HG02763 (cell line): Measurements from ENCODE around the gene PBX2.
"Not testable (repeated sequence)": the region's sequence is repeated elsewhere in the genome, so short reads cannot be mapped to it uniquely, and the experiment has no call there.

Source experiments
- ATAC-seq: cut with Tn5 transposase; IDR thresholded peaks from one replicate; pipeline ENCODE4 v1.9.1; 2021; ENCODE audit warnings: mild to moderate bottlenecking, moderate library complexity; ENCODE audit not compliant: unreplicated experiment

The PBX2 gene, protein sequence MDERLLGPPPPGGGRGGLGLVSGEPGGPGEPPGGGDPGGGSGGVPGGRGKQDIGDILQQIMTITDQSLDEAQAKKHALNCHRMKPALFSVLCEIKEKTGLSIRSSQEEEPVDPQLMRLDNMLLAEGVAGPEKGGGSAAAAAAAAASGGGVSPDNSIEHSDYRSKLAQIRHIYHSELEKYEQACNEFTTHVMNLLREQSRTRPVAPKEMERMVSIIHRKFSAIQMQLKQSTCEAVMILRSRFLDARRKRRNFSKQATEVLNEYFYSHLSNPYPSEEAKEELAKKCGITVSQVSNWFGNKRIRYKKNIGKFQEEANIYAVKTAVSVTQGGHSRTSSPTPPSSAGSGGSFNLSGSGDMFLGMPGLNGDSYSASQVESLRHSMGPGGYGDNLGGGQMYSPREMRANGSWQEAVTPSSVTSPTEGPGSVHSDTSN

DNA sequence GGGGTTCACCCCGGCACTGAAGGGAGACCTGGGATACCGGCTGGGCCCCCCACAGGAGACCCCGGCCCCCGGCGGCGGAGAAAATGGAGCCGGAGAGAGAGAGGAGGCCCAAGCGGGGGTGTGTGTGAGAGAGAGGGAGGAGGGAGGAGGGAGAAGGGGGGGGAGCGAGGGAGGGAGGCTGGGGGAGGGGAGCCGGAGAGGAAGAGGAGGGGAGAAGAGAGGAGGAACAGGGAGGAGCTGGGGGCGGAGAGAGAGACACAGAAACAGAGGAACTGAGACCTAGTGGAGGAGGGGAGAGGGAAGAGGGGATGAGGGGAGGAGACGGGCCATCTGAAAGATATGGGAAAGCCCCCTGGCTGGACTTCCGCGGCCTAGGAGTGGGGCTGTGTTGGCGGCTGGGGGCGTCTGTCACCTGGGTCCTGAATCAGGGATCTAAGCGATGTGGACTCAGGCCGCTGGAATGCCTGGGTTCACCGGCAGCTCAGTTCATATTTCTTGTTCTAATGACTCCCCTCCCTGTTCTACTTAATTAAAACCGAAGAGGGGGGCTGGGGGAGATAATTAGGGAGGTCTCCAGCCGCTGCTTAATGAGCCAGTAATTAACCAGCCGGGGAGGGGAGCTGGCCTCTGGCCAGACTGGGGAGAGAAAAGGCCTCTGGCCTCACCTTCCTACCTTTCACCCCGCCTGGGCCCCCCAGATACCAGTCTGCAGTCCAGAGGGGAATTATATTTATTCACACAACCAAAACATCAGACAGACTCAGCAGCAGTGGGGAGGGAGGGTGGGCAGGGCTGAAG lies at the start of gene PBX2:
Gene PBX2 (minus strand): TSS at position 149 of the 798 bp plus-strand sequence. CDS start 287 bp downstream, outside the sequence.
- peak; percentile 69 for ATAC-seq

DNA sequence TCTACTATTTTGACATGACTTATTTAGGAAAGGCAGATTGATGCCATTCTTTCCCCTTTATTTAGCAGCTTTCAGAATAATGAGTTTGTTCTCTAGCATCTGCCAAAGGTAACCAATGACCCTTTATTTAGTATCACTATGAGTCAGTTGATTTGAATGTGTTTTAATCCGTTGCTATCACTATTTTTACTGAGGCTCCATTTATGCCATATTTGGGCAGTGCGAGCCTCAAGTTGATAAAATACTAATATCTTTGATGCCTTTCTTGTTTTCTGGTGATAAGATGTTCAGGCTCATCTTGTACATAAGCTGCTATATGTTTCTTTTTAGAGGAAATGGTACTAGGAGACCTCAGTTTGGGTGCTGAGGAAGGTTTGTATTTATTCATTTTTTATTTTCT lies 49.5 kb upstream of the PBX2 start:
- ATAC-seq = no peak

DNA sequence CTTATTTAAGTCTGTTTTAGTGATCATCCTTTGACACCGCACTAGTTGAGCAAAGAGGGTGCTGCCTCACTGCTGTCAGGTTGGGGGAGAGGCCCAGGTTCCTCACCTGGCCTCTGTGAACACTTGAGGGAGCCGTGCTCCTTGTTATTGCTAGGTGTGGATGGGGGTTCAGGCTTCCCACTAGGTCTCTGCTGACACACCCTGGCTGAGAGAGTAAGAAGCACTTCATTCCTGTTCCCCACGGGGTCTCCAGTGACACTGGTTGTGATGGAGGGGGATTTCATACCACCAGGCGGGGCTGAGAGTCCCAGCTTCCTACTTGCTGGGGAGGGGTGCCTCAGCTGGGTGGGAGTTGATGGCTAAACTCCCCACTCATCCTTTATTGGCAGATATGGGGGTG lies 44.9 kb upstream of the PBX2 start:
- ATAC-seq = no peak

DNA sequence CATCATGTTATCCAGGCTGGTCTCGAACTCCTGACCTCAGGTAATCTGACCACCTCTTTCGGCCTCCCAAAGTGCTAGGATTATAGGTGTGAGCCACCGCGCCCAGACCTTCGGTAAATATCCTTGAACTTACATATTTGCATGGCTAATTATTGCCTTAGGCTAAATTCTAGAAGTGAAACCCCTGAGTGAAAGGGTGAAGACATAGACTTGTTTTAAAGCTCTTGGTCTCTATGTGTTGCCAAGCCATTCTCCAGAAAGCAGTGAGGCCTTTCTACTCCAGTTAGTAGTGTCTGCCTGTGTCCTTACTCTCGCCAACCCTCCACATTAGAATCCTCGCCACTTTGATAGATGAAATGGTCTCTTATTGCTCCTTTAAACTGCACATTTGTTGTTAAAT lies 36.4 kb upstream of the PBX2 start:
- ATAC-seq = no peak

DNA sequence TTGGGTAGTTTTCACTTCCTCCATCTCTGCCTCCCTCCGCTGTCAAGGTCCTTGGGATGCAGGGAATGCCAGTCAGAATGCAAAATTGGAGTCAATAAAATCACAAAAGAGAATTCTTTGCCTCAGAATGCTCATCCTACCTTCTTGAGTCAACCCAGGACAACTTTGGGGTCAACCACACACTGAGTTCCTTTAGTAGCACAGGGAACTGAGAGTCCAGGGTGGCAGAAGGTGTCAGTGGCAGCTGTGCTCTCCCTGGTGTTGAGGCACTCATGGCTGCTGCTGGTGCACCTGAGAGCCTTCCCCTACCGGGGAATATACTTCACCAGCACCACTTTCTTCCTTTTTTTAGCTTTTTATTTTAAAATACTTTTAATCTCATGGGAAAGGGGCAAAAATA lies 34.7 kb upstream of the PBX2 start:
- no peak for ATAC-seq

DNA sequence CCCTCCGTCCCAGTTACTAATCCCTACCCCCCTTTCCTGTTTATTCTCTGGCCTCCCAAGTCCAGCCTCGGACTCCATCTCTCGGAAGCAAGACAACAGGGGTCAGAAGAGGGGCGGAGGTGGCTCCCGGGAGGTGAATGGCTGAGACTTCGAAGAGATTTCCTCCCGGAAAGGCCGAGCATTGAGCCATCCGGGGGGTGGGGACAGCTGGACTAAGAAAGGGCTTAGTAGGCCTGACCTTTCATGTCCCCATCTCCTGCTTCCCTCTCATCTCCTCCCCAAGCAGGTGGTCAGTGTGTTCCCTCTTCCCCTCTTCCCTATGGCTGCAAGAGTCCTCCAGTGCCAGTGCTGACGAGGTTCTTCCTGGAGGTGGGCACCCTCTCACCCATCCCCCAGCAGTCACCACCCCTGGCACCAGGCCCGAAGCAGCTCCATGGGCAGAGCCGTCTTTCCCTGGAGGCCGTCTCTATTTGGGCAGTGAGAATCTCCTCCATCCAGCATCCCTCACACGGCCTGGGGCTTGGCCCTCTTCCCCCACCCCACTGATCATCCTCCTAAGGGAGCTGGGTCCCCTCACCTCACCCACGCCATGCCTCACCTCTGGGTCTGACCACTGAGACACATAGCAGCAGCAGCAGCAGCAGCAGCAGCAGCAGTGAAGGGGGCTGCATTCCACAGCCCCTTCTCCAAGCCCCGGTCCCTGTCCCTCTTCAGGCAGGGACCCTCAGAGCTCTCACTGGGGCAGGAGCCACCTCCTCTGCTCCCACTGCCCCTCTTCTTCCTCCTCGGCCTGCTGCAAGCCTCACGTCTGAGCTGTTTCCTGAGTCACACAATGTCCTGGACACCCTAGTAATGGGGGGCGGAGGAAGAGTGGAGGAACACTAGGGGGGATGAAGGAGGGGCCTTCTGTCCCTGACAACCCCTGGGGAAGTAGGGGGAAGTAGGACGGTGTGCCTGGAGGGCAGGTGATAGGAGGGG lies 33.5 kb upstream of the PBX2 start, which contains the start of gene NOTCH4:
Gene NOTCH4 (minus strand): TSS at position 810 of the 978 bp plus-strand sequence. CDS start 139 bp downstream, at position 671.
- ATAC-seq = no peak

DNA sequence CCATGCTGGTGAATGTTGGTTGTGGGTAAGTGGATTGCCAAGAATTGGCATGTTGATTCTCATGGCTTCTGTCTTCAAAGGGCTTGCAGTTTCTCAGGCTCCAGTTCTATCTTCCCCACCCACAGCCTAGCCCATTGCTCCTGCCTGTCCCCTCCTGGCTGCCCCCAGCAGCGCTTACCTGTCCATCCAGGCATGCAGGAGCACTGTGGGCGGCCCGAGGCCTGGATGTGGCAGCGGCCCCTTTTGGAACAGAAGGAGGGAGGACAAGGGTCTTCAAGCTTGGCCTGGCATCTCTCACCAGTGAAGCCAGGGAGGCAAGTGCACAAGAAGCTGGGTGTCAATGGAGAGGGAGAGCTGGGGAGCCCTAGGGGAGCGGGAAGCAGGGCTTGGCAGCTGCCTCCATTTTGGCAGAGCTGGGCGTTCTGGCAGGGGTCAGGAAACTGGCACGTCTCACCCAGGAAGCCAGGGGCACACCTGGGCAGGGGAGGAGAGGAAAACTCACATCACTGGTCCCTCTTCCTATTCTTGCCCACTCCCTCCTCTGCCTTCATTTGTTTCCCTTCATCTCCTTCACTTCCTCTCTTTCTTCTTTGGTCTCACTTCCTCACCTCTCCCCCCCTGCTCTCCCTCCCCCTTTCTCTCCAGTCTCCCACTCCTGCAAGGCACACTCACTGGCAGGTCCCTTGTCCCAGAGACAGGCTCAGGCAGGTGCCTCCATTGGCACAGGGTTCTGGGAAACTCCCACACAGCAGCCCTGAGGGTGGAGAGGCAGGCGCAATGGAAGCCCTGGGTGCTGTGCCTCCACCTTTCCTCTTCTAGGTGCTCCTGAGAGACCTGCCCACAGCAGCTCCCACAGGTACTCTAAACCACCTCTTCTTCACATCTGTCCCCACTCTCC lies 32.6 kb upstream of the PBX2 start:
- no peak for ATAC-seq

DNA sequence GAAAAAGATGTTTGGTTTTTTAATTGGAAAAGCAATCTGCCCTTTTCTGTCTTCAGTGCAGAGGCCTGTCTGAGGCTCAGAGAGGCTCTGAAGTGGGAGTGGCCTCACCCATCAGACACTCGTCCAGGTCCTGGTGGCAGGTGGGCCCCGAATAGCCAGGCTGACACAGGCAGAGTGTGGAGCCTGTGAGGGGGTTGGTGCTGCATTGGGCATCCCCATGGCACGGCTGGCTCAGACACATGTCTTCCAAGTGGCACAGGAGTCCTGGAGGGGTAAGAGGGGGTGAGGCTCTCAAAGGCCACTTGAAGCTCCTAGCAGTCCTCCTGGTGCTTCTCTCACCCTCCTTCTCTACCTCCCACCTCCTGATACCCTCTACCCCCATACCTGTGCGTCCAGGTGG lies 30.0 kb upstream of the PBX2 start:
- ATAC-seq = no peak

DNA sequence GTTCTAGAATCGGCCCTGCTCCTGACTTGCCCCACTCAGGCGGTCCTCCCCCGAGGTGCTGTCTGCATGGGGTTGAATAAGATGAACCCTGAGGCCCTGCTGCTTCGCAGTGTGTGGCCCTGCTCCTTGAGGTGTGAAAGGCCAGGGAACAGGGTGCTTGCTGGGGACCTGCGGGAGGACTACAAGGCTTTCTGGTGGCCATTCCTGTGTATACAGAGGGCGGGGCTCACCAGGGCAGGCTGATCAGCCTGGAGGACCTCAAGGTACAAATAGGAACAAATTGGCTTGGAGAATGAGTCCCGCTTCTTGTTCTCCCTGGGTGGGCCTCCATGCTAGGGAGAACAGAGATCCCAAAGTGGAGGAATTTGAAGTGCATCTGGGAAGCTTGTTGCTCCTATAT lies 28.2 kb upstream of the PBX2 start:
- no peak for ATAC-seq

DNA sequence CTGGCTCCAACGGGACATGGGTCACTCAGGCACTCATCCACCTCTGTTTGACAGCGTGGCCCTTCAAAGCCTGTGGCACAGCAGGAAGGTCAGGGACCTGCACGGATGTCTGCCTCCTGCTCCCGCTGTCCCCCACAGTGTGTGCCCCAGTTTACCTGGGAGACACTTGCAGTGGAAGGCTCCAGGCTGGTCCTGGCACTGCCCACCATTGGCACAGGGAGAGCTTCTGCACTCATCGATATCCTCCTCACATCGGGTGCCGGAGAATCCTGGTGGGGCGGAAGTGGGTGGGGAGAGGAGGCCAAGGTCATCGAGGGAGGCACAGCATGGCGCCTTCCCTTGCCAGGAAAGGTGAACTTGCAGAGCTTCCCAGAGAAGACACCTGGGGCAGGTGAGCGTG lies 27.0 kb upstream of the PBX2 start:
- ATAC-seq = no peak

DNA sequence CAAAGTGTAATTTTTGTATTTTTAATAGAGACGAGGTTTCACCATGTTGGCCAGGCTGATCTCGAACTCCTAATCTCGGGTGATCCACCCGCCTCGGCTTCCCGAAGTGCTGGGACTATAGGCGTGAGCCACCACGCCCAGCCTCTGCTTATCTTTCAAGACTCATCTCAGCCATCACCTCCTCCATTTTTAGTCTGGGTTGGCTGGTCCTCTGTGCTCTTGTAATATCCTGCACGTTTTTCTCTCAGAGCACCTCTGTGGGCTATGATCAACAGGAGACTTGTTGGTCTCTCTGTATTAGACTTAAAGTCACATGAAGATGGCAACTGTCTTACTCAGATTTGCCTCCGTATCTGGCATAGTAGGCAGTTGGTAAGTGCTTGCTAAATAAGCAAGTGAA lies 26.3 kb upstream of the PBX2 start:
- no peak for ATAC-seq

DNA sequence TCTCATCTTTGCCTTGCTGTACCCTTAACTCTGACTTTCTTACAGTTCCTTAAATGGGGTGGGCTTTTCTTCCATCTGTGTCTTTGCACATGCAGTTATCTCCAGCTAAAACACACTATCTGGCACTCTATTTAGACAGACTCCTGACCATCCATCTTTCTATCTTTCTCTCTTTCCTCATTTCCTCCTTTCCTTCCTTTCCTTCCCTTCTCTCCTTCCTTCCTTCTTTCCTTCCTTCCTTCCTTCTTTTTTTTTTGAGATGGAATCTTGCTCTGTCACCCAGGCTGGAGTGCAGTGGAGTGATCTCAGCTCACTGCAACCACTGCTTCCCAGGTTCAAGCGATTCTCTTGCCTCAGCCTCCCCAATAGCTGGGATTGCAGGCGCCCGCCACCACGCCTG lies 25.6 kb upstream of the PBX2 start:
- no peak for ATAC-seq

DNA sequence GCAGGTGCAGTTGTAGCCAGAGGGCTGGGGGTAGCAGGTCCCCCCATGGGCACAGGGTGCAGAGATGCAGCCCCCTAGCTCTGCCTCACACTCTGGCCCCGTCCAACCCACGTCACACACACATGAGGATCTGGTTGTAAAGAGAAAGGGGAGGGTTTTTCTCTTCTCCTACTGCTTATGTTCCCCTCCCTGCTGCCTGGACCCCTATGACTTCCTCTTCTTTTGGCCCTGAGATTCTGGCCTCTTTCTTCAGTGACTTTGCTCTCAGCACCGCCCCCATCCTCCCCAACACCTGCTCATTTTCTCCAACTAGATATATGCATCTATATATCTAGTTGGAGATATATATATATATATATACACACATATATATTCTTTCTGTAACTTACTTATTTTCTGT lies 24.1 kb upstream of the PBX2 start:
- no peak for ATAC-seq

DNA sequence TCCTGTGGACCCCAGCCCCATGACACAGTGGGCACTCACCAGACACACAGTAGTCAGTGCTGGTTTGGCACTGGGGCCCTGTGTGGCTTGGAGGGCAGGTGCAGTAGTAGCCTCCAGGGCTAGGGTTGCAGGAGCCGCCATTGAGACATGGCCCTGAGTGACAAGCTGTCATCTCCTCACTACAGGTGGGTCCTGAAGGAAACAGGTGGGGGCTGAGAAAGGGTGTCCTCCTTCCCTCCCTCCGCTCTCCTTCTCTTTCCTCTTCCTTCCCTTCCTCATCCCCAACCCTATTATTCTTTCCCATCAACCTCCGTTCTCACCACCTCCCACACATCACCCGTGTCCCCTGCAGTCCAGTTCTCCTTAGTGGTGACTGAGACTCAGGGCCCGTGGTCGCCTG lies 23.6 kb upstream of the PBX2 start:
- ATAC-seq = no peak

DNA sequence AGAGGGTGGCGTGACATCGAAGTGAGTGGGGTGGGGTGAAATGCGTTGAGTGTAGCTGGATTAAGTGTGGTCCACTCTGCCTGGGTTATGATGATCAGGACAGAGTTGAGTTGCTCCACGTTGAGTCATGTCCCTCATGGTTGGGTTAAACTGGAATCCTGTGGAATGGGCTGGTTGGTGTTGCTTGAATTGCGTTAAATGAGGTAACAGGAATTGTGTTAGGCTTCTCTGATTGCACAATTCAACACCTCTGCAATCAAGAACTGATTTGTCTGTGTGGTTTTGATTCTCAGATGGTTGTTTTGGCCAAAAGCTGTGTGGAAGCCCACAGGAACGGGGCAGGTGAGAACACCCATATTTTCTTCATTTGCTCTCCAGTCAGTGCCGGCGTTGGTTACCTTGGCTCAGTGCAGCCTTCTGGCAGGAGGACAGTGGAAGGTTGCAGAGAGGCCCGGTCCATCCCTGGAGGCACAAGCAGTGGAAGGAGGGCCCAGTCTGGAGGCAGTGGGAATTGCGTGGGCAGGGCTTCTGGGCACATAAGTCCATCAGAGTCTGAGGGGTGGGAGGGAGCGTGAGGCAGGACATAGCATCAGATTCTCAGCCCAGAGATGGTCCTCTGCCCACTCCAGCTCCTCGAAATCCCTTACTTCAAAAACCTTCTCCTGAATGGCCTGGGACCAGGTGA lies 22.2 kb upstream of the PBX2 start:
- ATAC-seq = no peak

DNA sequence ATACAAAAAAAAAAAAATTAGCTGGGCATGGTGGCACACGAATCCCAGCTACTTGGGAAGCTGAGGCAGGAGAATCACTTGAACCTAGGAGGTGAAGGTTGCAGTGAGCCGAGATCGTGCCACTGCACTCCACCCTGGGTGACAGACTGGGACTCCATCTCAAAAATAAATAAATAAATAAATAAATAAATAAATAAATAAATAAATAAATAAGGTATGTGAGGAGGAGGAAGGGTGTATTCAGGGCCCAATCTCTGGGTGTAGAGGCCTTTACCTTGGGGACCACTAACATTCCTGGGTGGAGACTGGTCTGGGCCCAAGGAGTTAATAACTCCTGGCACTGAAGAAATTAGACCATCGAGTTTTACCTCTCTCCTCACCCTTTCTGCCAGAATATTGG lies 21.4 kb upstream of the PBX2 start:
- not testable (repeated sequence) for ATAC-seq

DNA sequence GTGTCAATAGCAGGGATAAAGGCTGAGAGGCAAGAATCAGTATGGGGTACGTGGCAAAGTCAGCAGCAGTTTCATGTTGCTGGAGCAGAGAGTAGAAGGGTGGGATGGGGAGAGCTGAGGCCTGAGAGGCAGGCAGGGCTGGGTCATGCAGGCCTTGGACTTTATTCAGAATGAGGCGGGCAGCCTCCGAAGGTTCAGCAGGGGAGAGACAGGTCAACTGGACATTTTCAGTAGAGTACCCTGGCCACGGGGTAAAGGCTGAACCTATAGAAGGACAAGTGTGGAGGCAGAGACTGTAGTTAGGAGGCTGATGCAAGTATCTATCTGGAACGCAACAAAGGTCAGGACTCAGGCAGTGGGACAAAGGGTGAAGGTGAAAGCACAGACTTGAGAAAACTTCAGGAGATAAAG lies 20.2 kb upstream of the PBX2 start:
- no peak for ATAC-seq

DNA sequence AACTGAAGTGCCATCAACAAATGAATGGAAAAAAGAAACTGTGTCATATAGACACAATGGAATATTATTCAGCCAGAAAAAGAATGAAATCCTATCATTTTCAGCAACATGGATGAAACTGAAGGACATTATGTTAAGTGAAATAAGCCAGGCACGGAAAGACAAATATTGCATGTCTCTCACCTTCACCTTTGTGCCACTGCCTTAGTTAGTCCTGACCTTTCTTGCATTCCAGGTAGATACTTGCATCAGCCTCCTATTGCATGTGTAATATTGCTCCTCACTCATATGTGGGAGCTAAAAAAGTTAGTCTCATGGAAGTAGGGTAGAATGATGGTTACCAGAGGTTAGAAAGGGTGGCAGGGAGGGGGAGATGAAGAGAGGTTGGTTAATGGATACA lies 19.0 kb upstream of the PBX2 start:
- ATAC-seq = no peak

DNA sequence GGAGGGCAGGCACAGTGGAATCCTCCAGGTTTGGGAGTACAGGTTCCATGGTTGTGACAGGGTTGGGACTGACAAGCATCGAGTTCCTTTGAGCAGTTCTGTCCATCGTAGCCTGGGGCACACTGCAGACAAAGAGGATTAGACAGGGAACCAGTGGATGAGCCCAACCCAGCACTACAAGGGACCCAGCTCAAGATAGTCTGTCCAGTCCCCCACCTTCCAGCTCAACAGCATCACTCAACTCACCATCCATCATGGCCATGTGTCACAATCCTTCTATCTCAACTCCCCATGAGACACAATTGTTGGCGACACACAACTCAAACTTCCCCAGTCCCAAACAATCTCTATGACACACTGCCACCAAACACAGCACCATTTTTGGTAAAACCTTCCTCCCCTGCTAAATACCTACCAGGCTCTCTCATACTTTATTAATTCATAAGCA lies 14.3 kb upstream of the PBX2 start:
- no peak for ATAC-seq
